Measurements from ENCODE around the gene DNAH17. TPM values are rescaled to one million over a fixed set of nuclear protein-coding genes. Genes with fewer than 3 reads are reported as not detected.

The DNAH17 gene
- total RNA-seq, 4 donors from 2014 or later = 0.22 to 0.51 TPM; not detected in 2

DNA sequence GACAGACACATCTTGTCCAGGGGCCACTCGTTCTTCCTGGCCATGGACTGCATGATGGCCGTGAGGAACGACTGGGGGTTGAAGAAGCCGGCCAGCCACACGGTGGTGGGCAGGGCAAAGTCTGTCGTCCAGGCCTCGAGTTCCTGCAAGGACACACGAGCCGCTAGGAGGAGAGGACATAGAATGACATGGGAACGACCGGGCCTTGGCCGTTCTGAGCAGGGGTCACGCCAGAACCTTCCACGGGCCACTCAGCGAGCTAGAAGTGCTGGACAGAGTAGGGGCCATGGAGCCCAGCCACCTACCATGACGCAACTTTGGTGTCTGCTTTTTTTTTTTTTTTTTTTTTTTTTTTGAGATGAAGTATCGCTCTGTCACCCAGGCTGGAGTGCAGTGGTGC lies 151.8 kb downstream of the DNAH17 start:
- TF ChIP-seq, protein P1, sequence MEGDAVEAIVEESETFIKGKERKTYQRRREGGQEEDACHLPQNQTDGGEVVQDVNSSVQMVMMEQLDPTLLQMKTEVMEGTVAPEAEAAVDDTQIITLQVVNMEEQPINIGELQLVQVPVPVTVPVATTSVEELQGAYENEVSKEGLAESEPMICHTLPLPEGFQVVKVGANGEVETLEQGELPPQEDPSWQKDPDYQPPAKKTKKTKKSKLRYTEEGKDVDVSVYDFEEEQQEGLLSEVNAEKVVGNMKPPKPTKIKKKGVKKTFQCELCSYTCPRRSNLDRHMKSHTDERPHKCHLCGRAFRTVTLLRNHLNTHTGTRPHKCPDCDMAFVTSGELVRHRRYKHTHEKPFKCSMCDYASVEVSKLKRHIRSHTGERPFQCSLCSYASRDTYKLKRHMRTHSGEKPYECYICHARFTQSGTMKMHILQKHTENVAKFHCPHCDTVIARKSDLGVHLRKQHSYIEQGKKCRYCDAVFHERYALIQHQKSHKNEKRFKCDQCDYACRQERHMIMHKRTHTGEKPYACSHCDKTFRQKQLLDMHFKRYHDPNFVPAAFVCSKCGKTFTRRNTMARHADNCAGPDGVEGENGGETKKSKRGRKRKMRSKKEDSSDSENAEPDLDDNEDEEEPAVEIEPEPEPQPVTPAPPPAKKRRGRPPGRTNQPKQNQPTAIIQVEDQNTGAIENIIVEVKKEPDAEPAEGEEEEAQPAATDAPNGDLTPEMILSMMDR (IDR thresholded peaks at IDR 0.05; ENCODE audit: low read depth) = no peak

DNA sequence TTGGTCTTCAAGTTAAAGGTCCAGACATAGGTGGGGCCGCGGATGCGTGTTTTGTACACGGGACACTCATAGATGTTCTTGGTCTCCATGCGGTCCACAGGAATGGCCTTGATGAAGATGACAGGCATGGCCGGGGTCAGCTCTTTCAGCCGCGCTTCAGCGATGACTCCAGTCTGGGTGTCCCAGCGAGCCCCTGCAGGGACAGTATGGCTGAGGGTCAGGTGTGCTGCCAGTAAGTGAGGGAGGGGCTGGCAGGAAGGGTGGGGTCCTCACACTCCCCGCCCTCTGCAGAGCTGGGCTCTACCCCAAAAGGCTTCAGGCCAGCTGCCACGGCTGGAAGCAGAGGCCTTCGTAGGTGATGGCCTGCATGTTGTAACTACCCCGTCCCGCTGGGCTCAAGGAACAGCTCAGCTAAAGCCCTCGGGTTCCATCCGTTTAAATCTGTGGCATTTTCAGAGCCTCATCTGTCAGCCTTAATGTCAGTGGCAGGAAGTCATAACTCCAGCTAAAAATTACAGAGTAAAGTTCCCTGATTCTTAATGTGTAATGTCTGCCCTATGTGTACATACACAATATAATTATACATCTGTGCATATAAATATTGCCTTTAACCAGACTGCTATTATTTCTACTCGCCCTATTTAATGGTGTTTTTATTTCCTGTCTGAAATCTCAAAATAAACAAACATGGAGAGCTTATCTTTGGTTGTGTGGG lies 153.1 kb downstream of the DNAH17 start:
- TF ChIP-seq, protein P1 (IDR thresholded peaks at IDR 0.05; ENCODE audit: low read depth) = no peak

DNA sequence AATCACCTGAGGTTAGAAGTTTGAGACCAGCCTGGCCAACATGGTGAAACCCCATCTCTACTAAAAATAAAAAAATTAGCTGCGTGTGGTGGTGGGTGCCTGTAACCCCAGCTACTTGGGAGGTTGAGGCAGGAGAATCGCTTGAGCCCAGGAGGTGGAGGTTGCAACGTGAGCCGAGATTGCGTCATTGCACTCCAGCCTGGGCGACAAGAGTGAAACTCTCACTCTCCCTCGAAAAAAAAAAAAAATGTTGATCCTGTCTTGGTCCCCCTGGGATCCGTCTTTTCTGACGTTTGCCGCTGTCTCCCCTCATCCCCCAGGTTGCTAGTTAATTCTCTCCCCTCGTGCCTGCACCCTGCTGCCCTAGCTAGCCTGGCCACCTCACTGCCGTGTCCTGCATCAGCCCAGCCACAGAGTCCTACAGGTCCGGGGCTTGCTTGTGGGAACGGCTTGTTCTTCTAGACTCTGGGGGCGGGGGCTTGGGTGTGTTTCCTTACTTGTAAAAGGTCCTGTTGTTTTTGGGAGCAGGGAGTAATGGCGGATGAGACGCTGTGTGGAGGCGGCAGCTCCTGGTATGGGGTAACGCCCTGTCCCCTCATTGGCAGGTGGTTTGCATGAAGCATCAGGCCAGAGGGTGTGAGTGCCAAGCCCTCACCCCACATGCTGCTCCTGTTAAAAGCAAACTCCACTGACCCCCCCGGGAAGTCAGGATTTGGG lies 154.2 kb downstream of the DNAH17 start:
- TF ChIP-seq, protein P1 (IDR thresholded peaks at IDR 0.05; ENCODE audit: low read depth) = no peak

DNA sequence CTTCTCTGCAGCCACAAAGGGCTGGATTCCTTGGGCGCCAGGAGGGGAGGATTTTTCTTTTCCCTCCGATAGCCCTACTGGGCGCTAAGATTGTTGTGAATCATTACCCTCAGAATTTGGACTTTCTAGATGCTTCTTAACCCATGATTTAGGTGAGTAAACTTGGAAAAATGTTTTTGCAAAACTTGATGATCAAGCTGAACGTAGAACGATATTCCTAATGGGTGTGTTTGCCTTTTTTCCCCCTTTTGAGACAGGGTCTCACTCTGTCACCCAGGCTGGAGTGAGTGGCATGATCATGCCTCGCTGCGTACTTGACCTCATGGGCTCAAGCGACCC lies 155.0 kb downstream of the DNAH17 start:
- TF ChIP-seq, protein P1 (IDR thresholded peaks at IDR 0.05; ENCODE audit: low read depth) = no peak

DNA sequence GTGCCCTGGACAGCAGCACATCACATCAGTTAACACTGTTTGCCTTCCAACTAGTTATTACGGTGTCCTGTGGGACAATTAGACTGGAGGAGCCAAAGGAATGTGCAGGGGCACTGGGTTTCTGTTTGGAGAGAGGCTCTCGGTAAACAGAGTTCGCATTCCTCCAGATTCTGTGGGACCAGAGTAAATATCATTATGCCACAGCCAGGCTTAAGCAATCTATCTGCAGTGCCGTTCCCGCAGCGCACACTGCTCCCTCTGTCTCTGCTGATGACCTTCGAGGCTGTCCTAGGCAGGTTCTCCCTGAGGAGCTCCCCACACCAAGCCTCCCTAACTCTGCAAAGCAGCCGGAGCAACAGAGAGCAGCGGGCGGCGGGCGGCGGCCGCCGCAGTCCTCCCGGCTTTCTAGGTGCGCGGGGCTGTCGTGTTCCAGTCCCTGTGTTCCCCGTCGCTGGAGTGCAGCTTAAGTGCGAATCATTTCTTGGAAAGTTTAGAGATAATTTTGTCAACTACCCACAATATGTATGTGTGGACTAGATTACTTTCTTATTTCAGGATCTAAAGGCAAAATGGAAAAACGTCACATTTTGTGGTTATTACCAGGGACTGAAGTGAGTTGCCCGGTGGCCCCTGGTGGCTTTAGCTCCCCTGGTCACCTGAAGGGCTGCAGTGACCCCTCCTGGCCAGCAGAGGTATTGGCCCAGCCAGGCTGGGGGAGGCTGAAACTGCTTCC lies 155.5 kb downstream of the DNAH17 start:
- TF ChIP-seq, protein P1 (IDR thresholded peaks at IDR 0.05; ENCODE audit: low read depth) = no peak

DNA sequence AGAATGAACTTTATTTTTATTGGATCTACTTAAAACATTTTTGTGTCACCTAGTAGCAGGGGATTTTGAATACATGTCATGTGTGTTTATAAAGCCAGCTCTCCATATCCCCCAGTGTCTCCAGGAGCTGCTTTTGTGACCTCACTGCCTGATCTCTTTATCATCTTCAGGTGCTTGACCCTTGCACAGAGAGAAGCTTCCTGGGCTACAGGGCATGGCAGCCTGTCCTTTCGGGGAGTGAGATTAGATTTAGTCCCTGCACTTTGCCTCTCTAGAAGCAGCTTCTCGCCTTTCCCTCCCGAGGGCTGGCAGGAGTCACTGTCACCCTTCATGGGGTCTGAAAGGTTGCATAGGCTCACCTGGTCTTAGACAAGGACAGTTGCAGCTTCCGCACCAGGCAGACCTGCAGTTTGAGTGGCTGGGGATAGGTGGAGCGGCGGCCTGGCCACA lies 156.1 kb downstream of the DNAH17 start:
- TF ChIP-seq, protein P1 (IDR thresholded peaks at IDR 0.05; ENCODE audit: low read depth) = no peak

Measured in subcutaneous adipose tissue (tissue), 4 donors.